PFSK-1 (cell line): ENCODE data around the gene PHLDB1.

ENCODE experiments used
- POLR2AphosphoS5 ChIP-seq: IDR thresholded peaks from 2 replicates; pipeline ENCODE4 v1.6.1; 2012; ENCODE audit warnings: low read depth, mild to moderate bottlenecking, control low read depth, low read length, moderate library complexity
- REST ChIP-seq, 2 experiments: IDR thresholded peaks; 2 replicates each; pipeline versions ENCODE4 v1.6.1 to v1.8.0; 2011 to 2012; ENCODE audit warnings: low read depth in 2 of 2, low read length in 2 of 2, control low read depth in 1 of 2, inconsistent platforms in 1 of 2, mild to moderate bottlenecking in 1 of 2, moderate library complexity in 1 of 2; ENCODE audit not compliant: insufficient read depth in 1 of 2
- TAF1 ChIP-seq: IDR thresholded peaks from 2 replicates; pipeline ENCODE4 v1.6.1; 2012; ENCODE audit warnings: low read length, control low read depth, borderline replicate concordance; ENCODE audit not compliant: insufficient read depth

- no peak for TF ChIP-seq POLR2AphosphoS5
- no peak for TF ChIP-seq TAF1
- no peak for TF ChIP-seq REST (IDR thresholded peaks at IDR 0.05; ENCODE audit: insufficient read depth in 1 of 2, low read depth in 2 of 2, low read length in 2 of 2)
Observed at GRCh38 chr11:118614511-118614910, 7.1 kb downstream of the PHLDB1 start.
